ENCODE data around the gene KLC1.
"Not testable (repeated sequence)": the region's sequence is repeated elsewhere in the genome, so short reads cannot be mapped to it uniquely, and the experiment has no call there.

Gene KLC1

GRCh38 chr14:103688906-103689902 lies 60.2 kb downstream of the KLC1 start:
- no peak for DNase-seq (ENCODE audit: low read depth in 2 of 2)

- no peak for DNase-seq (ENCODE audit: low read depth in 2 of 2)
These were observed 61.3 kb downstream of the KLC1 start for GRCh38 chr14:103690332-103690731.

GRCh38 chr14:103691655-103692054 lies 62.6 kb downstream of the KLC1 start:
- DNase-seq (ENCODE audit: low read depth in 2 of 2) = not testable (repeated sequence)

GRCh38 chr14:103692159-103692558 lies 63.1 kb downstream of the KLC1 start:
- DNase-seq (ENCODE audit: low read depth in 2 of 2) = no peak

- no peak for DNase-seq (ENCODE audit: low read depth in 2 of 2)
These were observed 63.9 kb downstream of the KLC1 start for GRCh38 chr14:103692871-103693270.

GRCh38 chr14:103693515-103693914 lies 64.5 kb downstream of the KLC1 start:
- DNase-seq (ENCODE audit: low read depth in 2 of 2) = no peak

- no peak for DNase-seq (ENCODE audit: low read depth in 2 of 2)
These were observed 65.6 kb downstream of the KLC1 start for GRCh38 chr14:103694572-103695026.

- no peak for DNase-seq (ENCODE audit: low read depth in 2 of 2)
These were observed 66.5 kb downstream of the KLC1 start for GRCh38 chr14:103695296-103696069.

GRCh38 chr14:103696070-103696402 lies 67.0 kb downstream of the KLC1 start:
- no peak for DNase-seq (ENCODE audit: low read depth in 2 of 2)

GRCh38 chr14:103696466-103697071 lies 67.6 kb downstream of the KLC1 start:
- DNase-seq (ENCODE audit: low read depth in 2 of 2) = no peak

GRCh38 chr14:103697206-103697602 lies 68.2 kb downstream of the KLC1 start:
- DNase-seq (ENCODE audit: low read depth in 2 of 2) = no peak

GRCh38 chr14:103697603-103698379 lies 68.8 kb downstream of the KLC1 start:
- DNase-seq (ENCODE audit: low read depth in 2 of 2) = no peak

- DNase-seq (ENCODE audit: low read depth in 2 of 2) = no peak
These were observed 69.6 kb downstream of the KLC1 start for GRCh38 chr14:103698380-103699260.

- DNase-seq (ENCODE audit: low read depth in 2 of 2) = no peak
These were observed 70.2 kb downstream of the KLC1 start for GRCh38 chr14:103699261-103699661.

- no peak for DNase-seq (ENCODE audit: low read depth in 2 of 2)
These were observed 71.1 kb downstream of the KLC1 start for GRCh38 chr14:103699901-103700752.

- no peak for DNase-seq (ENCODE audit: low read depth in 2 of 2)
These were observed 71.9 kb downstream of the KLC1 start for GRCh38 chr14:103700753-103701490.

- DNase-seq (ENCODE audit: low read depth in 2 of 2) = no peak
These were observed 73.1 kb downstream of the KLC1 start for GRCh38 chr14:103702095-103702494.

- no peak for DNase-seq (ENCODE audit: low read depth in 2 of 2)
These were observed 73.8 kb downstream of the KLC1 start for GRCh38 chr14:103702497-103703432.
